Endothelial cell of umbilical vein (primary cell): ENCODE results near the gene CHRNB1. TPM values are rescaled to one million over a fixed set of nuclear protein-coding genes. Genes with fewer than 3 reads are reported as not detected.

ENCODE experiments used
- BruUV-seq: library from RNA; stranded (reverse); fragments of 400-500 nt; replicated peaks from 2 replicates; lab custom pipeline; 2021; lab: Mats Ljungman, UMichigan
- CTCF ChIA-PET: fragments of 300-600, 350-600 bp; sonication (Branson Sonifier 250); formaldehyde crosslinking; loops from one replicate; lab custom pipeline; 2021; ENCODE audit warnings: antibody characterized with exemption, inconsistent platforms; lab: Charles Lee
- POLR2A ChIA-PET: fragments of 300-600, 350-600 bp; sonication (Branson Sonifier 250); formaldehyde crosslinking; loops from one replicate; lab custom pipeline; 2021; ENCODE audit warnings: antibody characterized with exemption, inconsistent platforms; lab: Charles Lee
- DNase-seq: peaks from one replicate; pipeline ENCODE4 v3.0.0-alpha.2; 2011; ENCODE audit warnings: low read depth, low spot score
- FAIRE-seq: peaks from 2 replicates; lab custom pipeline; 2011; peaks lifted over from hg19 to GRCh38; lab: Jason Lieb, UNC
- H2AFZ ChIP-seq: 2 replicates; pipeline ENCODE4 v1.6.0; 2012; ENCODE audit warnings: low read depth, low read length, control low read depth, inconsistent platforms
- H3K27ac ChIP-seq: 2 replicates; pipeline ENCODE4 v1.5.1; 2011; ENCODE audit warnings: low read depth, mild to moderate bottlenecking, control low read depth, low read length, moderate library complexity; ENCODE audit not compliant: insufficient read depth
- H3K27me3 ChIP-seq, 2 experiments: 2 replicates each; pipeline versions ENCODE4 v1.6.0 to v1.6.1; 2011; ENCODE audit warnings: low read length in 2 of 2, mixed read lengths in 1 of 2; ENCODE audit not compliant: control insufficient read depth in 2 of 2, insufficient read depth in 2 of 2
- H3K36me3 ChIP-seq, 2 experiments: 2 replicates in 1 of 2; 3 replicates in 1 of 2; pipeline ENCODE4 v1.5.1; 2011; ENCODE audit warnings: low read length in 2 of 2, mild to moderate bottlenecking in 1 of 2, moderate library complexity in 1 of 2; ENCODE audit not compliant: control insufficient read depth in 2 of 2, insufficient read depth in 2 of 2; ENCODE audit errors: extremely low read depth in 1 of 2
- H3K4me1 ChIP-seq: 3 replicates; pipeline ENCODE4 v1.5.1; 2011; ENCODE audit warnings: mild to moderate bottlenecking, low read length; ENCODE audit not compliant: control insufficient read depth, insufficient read depth; ENCODE audit errors: extremely low read depth
- H3K4me2 ChIP-seq: 2 replicates; pipeline ENCODE4 v1.6.1; 2011; ENCODE audit warnings: low read length, control low read depth, mixed read lengths; ENCODE audit not compliant: insufficient read depth
- H3K4me3 ChIP-seq, 3 experiments: fragments of 200-600 bp in 1 of 3; sonication (generic), shearing (Covaris generic) in 1 of 3; replicated peaks in 1 of 3; 2 replicates each; pipeline ENCODE4 v1.5.1; 2011 to 2016; ENCODE audit warnings: control low read depth in 3 of 3, low read length in 3 of 3, mild to moderate bottlenecking in 2 of 3, inconsistent platforms in 1 of 3, low read depth in 1 of 3, moderate library complexity in 1 of 3; ENCODE audit not compliant: insufficient read depth in 1 of 3
- H3K79me2 ChIP-seq: 2 replicates; pipeline ENCODE4 v1.6.0; 2012; ENCODE audit warnings: low read length, inconsistent platforms; ENCODE audit not compliant: control insufficient read depth, insufficient read depth
- H3K9ac ChIP-seq: replicated peaks from 2 replicates; pipeline ENCODE3; 2011; ENCODE audit warnings: low read length, control low read depth; ENCODE audit not compliant: insufficient read depth; ENCODE audit errors: extremely low read depth
- H3K9me1 ChIP-seq: replicated peaks from 3 replicates; pipeline ENCODE4 v1.6.0; 2011; ENCODE audit warnings: mild to moderate bottlenecking, low read length; ENCODE audit not compliant: control insufficient read depth, insufficient read depth; ENCODE audit errors: extremely low read depth
- H3K9me3 ChIP-seq: replicated peaks from 2 replicates; pipeline ENCODE4 v1.5.1; 2012; ENCODE audit warnings: low read length, inconsistent platforms; ENCODE audit not compliant: control insufficient read depth, insufficient read depth
- H4K20me1 ChIP-seq: replicated peaks from 2 replicates; pipeline ENCODE3; 2011; ENCODE audit warnings: mild to moderate bottlenecking, low read length; ENCODE audit not compliant: control insufficient read depth, insufficient read depth; ENCODE audit errors: extremely low read depth
- CTCF ChIP-seq, 2 donors: IDR thresholded peaks; 1 replicate in 1 of 2; 2 replicates in 1 of 2; pipeline ENCODE4 v1.5.1; 2011; ENCODE audit warnings: low read length in 2 of 2, mild to moderate bottlenecking in 2 of 2, moderate library complexity in 2 of 2, control low read depth in 1 of 2, inconsistent platforms in 1 of 2, low read depth in 1 of 2; ENCODE audit not compliant: insufficient read depth in 1 of 2; ENCODE audit errors: extremely low read depth in 1 of 2
- FOS ChIP-seq: IDR thresholded peaks from 2 replicates; pipeline ENCODE4 v1.6.1; 2011; ENCODE audit warnings: mild to moderate bottlenecking, low read length, moderate library complexity, borderline replicate concordance; ENCODE audit not compliant: insufficient read depth
- JUN ChIP-seq: IDR thresholded peaks from 2 replicates; pipeline ENCODE4 v1.6.1; 2011; ENCODE audit warnings: borderline replicate concordance, low read depth; ENCODE audit not compliant: insufficient read length, insufficient read depth
- dilution Hi-C: fragments of 300-500 bp; cut with MboI; formaldehyde crosslinking; loops from one replicate; pipeline ENCODE4 v1.15.0; 2019; ENCODE audit warnings: low sequenced_read_pairs; ENCODE audit not compliant: extremely low pct_ligation_motif_present
- intact Hi-C: fragments of 100-400 bp; cut with micrococcal nuclease; formaldehyde crosslinking; loops from one replicate; pipeline ENCODE4 v1.10.0; 2022
- polyA plus RNA-seq, 4 experiments: library from polyadenylated mRNA; depleted of rRNA in 3 of 4; stranded (reverse) in 3 of 4; unstranded in 1 of 4; fragments of >200 nt; gene quantifications; 2 replicates each; pipeline versions ENCODE4 v1.2.1 to v1.2.3, GENCODE V29; 2011 to 2012; ENCODE audit warnings: missing spikeins in 1 of 4
- total RNA-seq: library from RNA; stranded (reverse); gene quantifications from 2 replicates; pipeline ENCODE4 v1.2.3, GENCODE V29; 2021

The CHRNB1 gene
- total and polyA plus RNA-seq, 2 donors (not counting 3 experiments of a cell fraction or from before 2014, with no cell fraction given), result 5.6 to 9.3 TPM

- H3K9me1 ChIP-seq, result no peaks in the 10 kb centered on the region
- intact Hi-C loops, result no loop called here
- peak overlapping the region; percentile 80 for H3K4me2 ChIP-seq
- peak; percentile 64 for FAIRE-seq
- TF ChIP-seq CTCF (IDR thresholded peaks at IDR 0.05; ENCODE audit: extremely low read depth in 1 of 2, insufficient read depth in 1 of 2, low read depth in 1 of 2, low read length in 2 of 2) (no peak), FOS (no peak), JUN (no peak)
- no peak overlapping the region for H3K27ac ChIP-seq
- H2AFZ ChIP-seq, result no peak overlapping the region
- H3K79me2 ChIP-seq, result peaks cover 58% of the 10 kb centered on the region
- BruUV-seq, result no TSS peak
- peak overlapping the region in 2 of 3 experiments; percentile 71 to 91 for H3K4me3 ChIP-seq
- no peaks in the 10 kb centered on the region for H3K9me3 ChIP-seq
- ChIA-PET POLR2A (no interaction called here), CTCF (interaction anchor here (1.0 to 3.0 kb wide), 9 partner anchors 9 to 122 kb away, joined by 3 to 21 read pairs (median 3); partner anchors contain the start of gene TMEM256)
- H3K9ac ChIP-seq, result no peak overlapping the region
- H4K20me1 ChIP-seq, result no peaks in the 10 kb centered on the region
- peaks cover 34% of the 10 kb centered on the region for H3K4me1 ChIP-seq
- no peaks in the 10 kb centered on the region for H3K27me3 ChIP-seq
- peak; percentile 29 for DNase-seq
- no peaks in the 10 kb centered on the region for H3K36me3 ChIP-seq
- dilution Hi-C loops, result no loop called here
Measured at GRCh38 chr17:7477392-7478275, 32.8 kb downstream of the CHRNB1 start.
